WTC11 (cell line): ENCODE results near the gene ZC3H8. TPM values are rescaled to one million over a fixed set of nuclear protein-coding genes. Genes with fewer than 3 reads are reported as not detected.

Source experiments
- ATAC-seq: fragments of 200-7000 bp; cut with Tn5 transposase; 2 replicates; pipeline ENCODE4 v1.10.0; 2021; ENCODE audit warnings: mild to moderate bottlenecking, moderate library complexity
- CTCF ChIA-PET: fragments of 300-600 bp; sonication (Branson Sonifier 250); formaldehyde crosslinking; loops from one replicate; lab custom pipeline; 2021; ENCODE audit warnings: antibody characterized with exemption; lab: Charles Lee
- POLR2A ChIA-PET: fragments of 350-600 bp; sonication (Branson Sonifier 250); formaldehyde crosslinking; loops from one replicate; lab custom pipeline; 2021; ENCODE audit warnings: antibody characterized with exemption; lab: Charles Lee
- DNase-seq: peaks from one replicate; pipeline ENCODE4 v3.0.0; 2021; ENCODE audit warnings: low spot score
- H3K27ac Mint-ChIP-seq: 2 replicates; pipeline ENCODE4 v1.8.0; 2021; ENCODE audit warnings: mixed read lengths
- H3K27me3 Mint-ChIP-seq: 2 replicates; pipeline ENCODE4 v1.8.0; 2021; ENCODE audit warnings: low read depth, mild to moderate bottlenecking, moderate library complexity, mixed read lengths
- H3K36me3 Mint-ChIP-seq: 2 replicates; pipeline ENCODE4 v1.8.0; 2021; ENCODE audit warnings: mixed read lengths
- H3K4me1 Mint-ChIP-seq: 2 replicates; pipeline ENCODE4 v1.8.0; 2022; ENCODE audit warnings: mixed read lengths
- H3K4me3 Mint-ChIP-seq: 2 replicates; pipeline ENCODE4 v1.8.0; 2021; ENCODE audit warnings: mild to moderate bottlenecking, moderate library complexity, mixed read lengths
- H3K9me3 Mint-ChIP-seq: 2 replicates; pipeline ENCODE4 v1.8.0; 2021; ENCODE audit warnings: mixed read lengths
- ELF4 ChIP-seq: sonication (generic); formaldehyde crosslinking; IDR thresholded peaks from 2 replicates; pipeline ENCODE4 v1.8.1; 2022; ENCODE audit warnings: low read depth, mild to moderate bottlenecking, moderate library complexity, missing genetic modification reagents
- FOXJ3 ChIP-seq: sonication (generic); formaldehyde crosslinking; IDR thresholded peaks from 2 replicates; pipeline ENCODE4 v1.9.0; 2021; ENCODE audit warnings: missing genetic modification reagents, mild to moderate bottlenecking, borderline replicate concordance
- HMGA2 ChIP-seq: fragments of 250-450 bp; sonication (Bioruptor Pico); IDR thresholded peaks from 2 replicates; pipeline ENCODE4 v1.4.0; 2021; ENCODE audit warnings: mild to moderate bottlenecking, moderate library complexity
- IRF2 ChIP-seq: sonication (generic); formaldehyde crosslinking; IDR thresholded peaks from 2 replicates; pipeline ENCODE4 v1.8.0; 2022; ENCODE audit warnings: low read depth, missing genetic modification reagents, borderline replicate concordance
- KAT7 ChIP-seq: sonication (generic); formaldehyde crosslinking; IDR thresholded peaks from 2 replicates; pipeline ENCODE4 v1.8.1; 2023; ENCODE audit warnings: missing genetic modification reagents, mild to moderate bottlenecking, borderline replicate concordance
- NFATC4 ChIP-seq: fragments of 250-450 bp; sonication (Bioruptor Pico); IDR thresholded peaks from 2 replicates; pipeline ENCODE4 v1.9.0; 2021; ENCODE audit warnings: mild to moderate bottlenecking
- NFE2L1 ChIP-seq: sonication (generic); formaldehyde crosslinking; IDR thresholded peaks from 2 replicates; pipeline ENCODE4 v1.8.1; 2023; ENCODE audit warnings: missing genetic modification reagents
- NR2C2 ChIP-seq: sonication (generic); formaldehyde crosslinking; IDR thresholded peaks from 2 replicates; pipeline ENCODE4 v1.8.0; 2022; ENCODE audit warnings: mild to moderate bottlenecking, missing genetic modification reagents
- SOX15 ChIP-seq: fragments of 250-450 bp; sonication (Bioruptor Pico); IDR thresholded peaks from 2 replicates; pipeline ENCODE4 v1.9.0; 2021; ENCODE audit warnings: mild to moderate bottlenecking
- TCF7 ChIP-seq: sonication (generic); formaldehyde crosslinking; IDR thresholded peaks from 2 replicates; pipeline ENCODE4 v1.8.0; 2022; ENCODE audit warnings: mild to moderate bottlenecking, low read depth, missing genetic modification reagents, moderate library complexity
- ZNF416 ChIP-seq: fragments of 250-450 bp; sonication (Bioruptor Pico); IDR thresholded peaks from 2 replicates; pipeline ENCODE4 v1.9.0; 2021; ENCODE audit warnings: mild to moderate bottlenecking, inconsistent platforms
- ZNF423 ChIP-seq: fragments of 250-450 bp; sonication (Bioruptor Pico); IDR thresholded peaks from 2 replicates; pipeline ENCODE4 v2.1.2; 2022; ENCODE audit warnings: mild to moderate bottlenecking, moderate library complexity
- total RNA-seq: library from RNA; stranded (reverse); gene quantifications from 3 replicates; pipeline ENCODE4 v1.2.3, GENCODE V29; 2021
- TF ChIP-seq, protein P1 (sequence below): sonication (generic); formaldehyde crosslinking; conservative IDR thresholded peaks from 2 replicates; pipeline ENCODE4 v1.8.1; 2022; ENCODE audit warnings: mild to moderate bottlenecking, missing genetic modification reagents
- TF ChIP-seq, protein P2 (sequence below): fragments of 250-450 bp; sonication (Bioruptor Pico); conservative IDR thresholded peaks from 2 replicates; pipeline ENCODE4 v1.9.0; 2021; ENCODE audit warnings: mild to moderate bottlenecking
- TF ChIP-seq, protein P3 (sequence below): sonication (generic); formaldehyde crosslinking; IDR thresholded peaks from 2 replicates; pipeline ENCODE4 v1.8.0; 2023; ENCODE audit warnings: mild to moderate bottlenecking, missing genetic modification reagents
- TF ChIP-seq, protein P4 (sequence below): sonication (generic); formaldehyde crosslinking; IDR thresholded peaks from 2 replicates; pipeline ENCODE4 v1.8.0; 2023; ENCODE audit warnings: missing genetic modification reagents
- TF ChIP-seq, protein P5 (sequence below): sonication (generic); formaldehyde crosslinking; IDR thresholded peaks from 2 replicates; pipeline ENCODE4 v1.8.1; 2023; ENCODE audit warnings: mild to moderate bottlenecking, missing genetic modification reagents, moderate library complexity
- TF ChIP-seq, protein P6 (sequence below): fragments of 250-450 bp; sonication (Bioruptor Pico); IDR thresholded peaks from 2 replicates; pipeline ENCODE4 v1.9.0; 2021; ENCODE audit warnings: mild to moderate bottlenecking
- TF ChIP-seq, protein P7 (sequence below): sonication (generic); formaldehyde crosslinking; IDR thresholded peaks from 2 replicates; pipeline ENCODE4 v1.8.0; 2022; ENCODE audit warnings: mild to moderate bottlenecking, missing genetic modification reagents
- TF ChIP-seq, protein P8 (sequence below): sonication (generic); formaldehyde crosslinking; IDR thresholded peaks from 2 replicates; pipeline ENCODE4 v1.8.0; 2022; ENCODE audit warnings: mild to moderate bottlenecking, missing genetic modification reagents

Gene ZC3H8
- total RNA-seq, 1 experiment from 2014 or later = 5.7 TPM

DNA sequence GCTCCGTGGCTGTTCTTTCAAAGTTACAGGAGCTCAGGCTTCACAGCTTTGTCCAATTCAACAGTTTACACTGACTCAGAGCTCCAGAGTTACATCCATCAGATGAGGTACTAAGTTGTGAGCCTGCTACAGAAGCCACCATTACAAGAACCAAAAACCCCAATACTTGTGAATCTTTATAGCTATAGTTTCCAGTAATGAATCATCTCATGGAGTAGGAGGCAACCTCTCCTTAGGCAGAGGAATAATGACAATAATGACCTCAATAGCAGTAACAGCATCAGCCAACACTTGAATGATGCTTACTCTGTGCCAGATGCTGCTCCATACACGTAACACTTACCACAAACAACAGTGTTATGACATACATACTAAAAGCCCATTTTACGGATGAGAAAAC is 3.6 kb downstream of the ZC3H8 start:
- no peak for ATAC-seq
- Mint-ChIP-seq H3K9me3 (no peaks in the 10 kb centered on the region), H3K4me3 (no peak overlapping the region), H3K4me1 (peaks cover 8% of the 10 kb centered on the region), H3K27me3 (no peaks in the 10 kb centered on the region), H3K36me3 (peaks cover 6% of the 10 kb centered on the region), H3K27ac (no peak overlapping the region)
- POLR2A ChIA-PET = no interaction called here
- TF ChIP-seq ZNF416 (CRISPR knock-in tag) (no peak), HMGA2 (CRISPR knock-in tag) (no peak), NR2C2 (CRISPR knock-in tag) (no peak), NFATC4 (no peak), FOXJ3 (CRISPR knock-in tag) (no peak), ELF4 (CRISPR knock-in tag) (no peak), SOX15 (CRISPR knock-in tag) (no peak), TCF7 (CRISPR knock-in tag) (no peak)
- TF ChIP-seq, protein P1, sequence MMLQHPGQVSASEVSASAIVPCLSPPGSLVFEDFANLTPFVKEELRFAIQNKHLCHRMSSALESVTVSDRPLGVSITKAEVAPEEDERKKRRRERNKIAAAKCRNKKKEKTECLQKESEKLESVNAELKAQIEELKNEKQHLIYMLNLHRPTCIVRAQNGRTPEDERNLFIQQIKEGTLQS (CRISPR knock-in tag) = no peak
- TF ChIP-seq, protein P2, sequence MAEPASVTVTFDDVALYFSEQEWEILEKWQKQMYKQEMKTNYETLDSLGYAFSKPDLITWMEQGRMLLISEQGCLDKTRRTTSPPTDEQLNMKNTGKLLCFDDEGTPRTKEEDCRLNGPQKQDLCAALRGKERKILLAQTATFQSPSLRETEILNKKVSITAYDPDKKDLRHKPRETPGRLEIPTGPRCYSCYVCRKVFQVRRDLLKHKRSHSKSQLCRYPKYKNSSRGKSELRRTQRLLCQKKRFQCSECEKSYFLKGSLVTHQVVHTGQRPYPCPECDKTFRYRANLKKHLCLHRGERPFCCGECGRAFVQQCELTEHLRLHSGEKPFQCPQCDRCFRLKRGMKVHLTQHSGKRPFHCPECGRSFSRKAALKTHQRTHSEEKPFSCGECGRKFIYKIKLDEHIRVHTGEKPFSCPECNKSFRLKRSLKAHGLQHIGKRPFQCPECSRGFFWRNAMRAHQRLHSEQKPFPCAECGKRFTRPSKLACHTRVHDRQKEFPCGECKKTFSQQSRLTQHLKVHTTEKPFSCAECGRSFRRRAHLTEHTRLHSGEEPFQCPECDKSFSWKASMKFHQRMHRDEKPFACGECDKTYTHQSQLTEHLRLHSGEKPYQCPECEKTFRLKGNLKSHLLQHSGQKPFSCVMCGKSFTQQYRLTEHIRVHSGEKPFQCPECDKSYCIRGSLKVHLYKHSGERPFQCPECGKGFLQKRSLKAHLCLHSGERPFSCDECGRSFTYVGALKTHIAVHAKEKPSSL (CRISPR knock-in tag) = no peak
- TF ChIP-seq, protein P3, sequence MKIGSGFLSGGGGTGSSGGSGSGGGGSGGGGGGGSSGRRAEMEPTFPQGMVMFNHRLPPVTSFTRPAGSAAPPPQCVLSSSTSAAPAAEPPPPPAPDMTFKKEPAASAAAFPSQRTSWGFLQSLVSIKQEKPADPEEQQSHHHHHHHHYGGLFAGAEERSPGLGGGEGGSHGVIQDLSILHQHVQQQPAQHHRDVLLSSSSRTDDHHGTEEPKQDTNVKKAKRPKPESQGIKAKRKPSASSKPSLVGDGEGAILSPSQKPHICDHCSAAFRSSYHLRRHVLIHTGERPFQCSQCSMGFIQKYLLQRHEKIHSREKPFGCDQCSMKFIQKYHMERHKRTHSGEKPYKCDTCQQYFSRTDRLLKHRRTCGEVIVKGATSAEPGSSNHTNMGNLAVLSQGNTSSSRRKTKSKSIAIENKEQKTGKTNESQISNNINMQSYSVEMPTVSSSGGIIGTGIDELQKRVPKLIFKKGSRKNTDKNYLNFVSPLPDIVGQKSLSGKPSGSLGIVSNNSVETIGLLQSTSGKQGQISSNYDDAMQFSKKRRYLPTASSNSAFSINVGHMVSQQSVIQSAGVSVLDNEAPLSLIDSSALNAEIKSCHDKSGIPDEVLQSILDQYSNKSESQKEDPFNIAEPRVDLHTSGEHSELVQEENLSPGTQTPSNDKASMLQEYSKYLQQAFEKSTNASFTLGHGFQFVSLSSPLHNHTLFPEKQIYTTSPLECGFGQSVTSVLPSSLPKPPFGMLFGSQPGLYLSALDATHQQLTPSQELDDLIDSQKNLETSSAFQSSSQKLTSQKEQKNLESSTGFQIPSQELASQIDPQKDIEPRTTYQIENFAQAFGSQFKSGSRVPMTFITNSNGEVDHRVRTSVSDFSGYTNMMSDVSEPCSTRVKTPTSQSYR (CRISPR knock-in tag) = no peak
- CTCF ChIA-PET = no interaction called here
- DNase-seq = no peak

DNA sequence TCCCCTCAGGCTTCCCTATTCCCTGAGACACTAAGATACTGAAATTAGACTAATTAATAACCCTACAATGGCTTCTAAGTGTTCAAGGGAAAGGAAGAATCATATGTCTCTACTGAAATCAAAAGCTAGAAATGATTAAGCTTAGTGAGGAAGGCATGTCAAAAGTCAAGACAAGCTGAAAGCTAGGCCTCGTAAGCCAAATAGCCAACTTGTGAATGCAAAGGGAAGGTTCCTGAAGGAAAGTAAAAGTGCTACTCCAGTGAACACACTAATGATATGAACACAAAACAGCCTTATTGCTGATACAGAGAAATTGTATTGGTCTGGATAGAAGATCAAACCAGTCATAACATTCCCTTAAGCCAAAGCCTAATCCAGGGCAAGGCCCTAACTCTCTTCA is 10.0 kb downstream of the ZC3H8 start:
- POLR2A ChIA-PET = no interaction called here
- Mint-ChIP-seq H3K27me3 (no peaks in the 10 kb centered on the region), H3K9me3 (no peaks in the 10 kb centered on the region), H3K4me1 (no peaks in the 10 kb centered on the region), H3K4me3 (no peak overlapping the region), H3K36me3 (peaks cover 7% of the 10 kb centered on the region), H3K27ac (no peak overlapping the region)
- ATAC-seq (no peak), DNase-seq (no peak)
- CTCF ChIA-PET = interaction anchor here (0.6 kb wide), 1 partner anchor 28 kb away, joined by 3 read pairs; no protein-coding TSS in a partner anchor
- TF ChIP-seq KAT7 (no peak), NFE2L1 (CRISPR knock-in tag) (no peak), FOXJ3 (CRISPR knock-in tag) (no peak), SOX15 (CRISPR knock-in tag) (no peak), IRF2 (CRISPR knock-in tag) (no peak), ZNF423 (CRISPR knock-in tag) (no peak), TCF7 (CRISPR knock-in tag) (no peak)
- TF ChIP-seq, protein P4, sequence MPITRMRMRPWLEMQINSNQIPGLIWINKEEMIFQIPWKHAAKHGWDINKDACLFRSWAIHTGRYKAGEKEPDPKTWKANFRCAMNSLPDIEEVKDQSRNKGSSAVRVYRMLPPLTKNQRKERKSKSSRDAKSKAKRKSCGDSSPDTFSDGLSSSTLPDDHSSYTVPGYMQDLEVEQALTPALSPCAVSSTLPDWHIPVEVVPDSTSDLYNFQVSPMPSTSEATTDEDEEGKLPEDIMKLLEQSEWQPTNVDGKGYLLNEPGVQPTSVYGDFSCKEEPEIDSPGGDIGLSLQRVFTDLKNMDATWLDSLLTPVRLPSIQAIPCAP (CRISPR knock-in tag) = no peak
- TF ChIP-seq, protein P5, sequence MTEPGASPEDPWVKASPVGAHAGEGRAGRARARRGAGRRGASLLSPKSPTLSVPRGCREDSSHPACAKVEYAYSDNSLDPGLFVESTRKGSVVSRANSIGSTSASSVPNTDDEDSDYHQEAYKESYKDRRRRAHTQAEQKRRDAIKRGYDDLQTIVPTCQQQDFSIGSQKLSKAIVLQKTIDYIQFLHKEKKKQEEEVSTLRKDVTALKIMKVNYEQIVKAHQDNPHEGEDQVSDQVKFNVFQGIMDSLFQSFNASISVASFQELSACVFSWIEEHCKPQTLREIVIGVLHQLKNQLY (CRISPR knock-in tag) = no peak
- TF ChIP-seq, protein P6, sequence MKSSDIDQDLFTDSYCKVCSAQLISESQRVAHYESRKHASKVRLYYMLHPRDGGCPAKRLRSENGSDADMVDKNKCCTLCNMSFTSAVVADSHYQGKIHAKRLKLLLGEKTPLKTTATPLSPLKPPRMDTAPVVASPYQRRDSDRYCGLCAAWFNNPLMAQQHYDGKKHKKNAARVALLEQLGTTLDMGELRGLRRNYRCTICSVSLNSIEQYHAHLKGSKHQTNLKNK (CRISPR knock-in tag) = no peak
- TF ChIP-seq, protein P7, sequence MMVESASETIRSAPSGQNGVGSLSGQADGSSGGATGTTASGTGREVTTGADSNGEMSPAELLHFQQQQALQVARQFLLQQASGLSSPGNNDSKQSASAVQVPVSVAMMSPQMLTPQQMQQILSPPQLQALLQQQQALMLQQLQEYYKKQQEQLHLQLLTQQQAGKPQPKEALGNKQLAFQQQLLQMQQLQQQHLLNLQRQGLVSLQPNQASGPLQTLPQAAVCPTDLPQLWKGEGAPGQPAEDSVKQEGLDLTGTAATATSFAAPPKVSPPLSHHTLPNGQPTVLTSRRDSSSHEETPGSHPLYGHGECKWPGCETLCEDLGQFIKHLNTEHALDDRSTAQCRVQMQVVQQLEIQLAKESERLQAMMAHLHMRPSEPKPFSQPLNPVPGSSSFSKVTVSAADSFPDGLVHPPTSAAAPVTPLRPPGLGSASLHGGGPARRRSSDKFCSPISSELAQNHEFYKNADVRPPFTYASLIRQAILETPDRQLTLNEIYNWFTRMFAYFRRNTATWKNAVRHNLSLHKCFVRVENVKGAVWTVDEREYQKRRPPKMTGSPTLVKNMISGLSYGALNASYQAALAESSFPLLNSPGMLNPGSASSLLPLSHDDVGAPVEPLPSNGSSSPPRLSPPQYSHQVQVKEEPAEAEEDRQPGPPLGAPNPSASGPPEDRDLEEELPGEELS (CRISPR knock-in tag) = no peak
- TF ChIP-seq, protein P8, sequence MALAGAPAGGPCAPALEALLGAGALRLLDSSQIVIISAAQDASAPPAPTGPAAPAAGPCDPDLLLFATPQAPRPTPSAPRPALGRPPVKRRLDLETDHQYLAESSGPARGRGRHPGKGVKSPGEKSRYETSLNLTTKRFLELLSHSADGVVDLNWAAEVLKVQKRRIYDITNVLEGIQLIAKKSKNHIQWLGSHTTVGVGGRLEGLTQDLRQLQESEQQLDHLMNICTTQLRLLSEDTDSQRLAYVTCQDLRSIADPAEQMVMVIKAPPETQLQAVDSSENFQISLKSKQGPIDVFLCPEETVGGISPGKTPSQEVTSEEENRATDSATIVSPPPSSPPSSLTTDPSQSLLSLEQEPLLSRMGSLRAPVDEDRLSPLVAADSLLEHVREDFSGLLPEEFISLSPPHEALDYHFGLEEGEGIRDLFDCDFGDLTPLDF (CRISPR knock-in tag) = no peak
- TF ChIP-seq, protein P3 (CRISPR knock-in tag) = no peak
